ES-I3 (cell line): ENCODE results near the gene MEI1.
"Not testable (repeated sequence)": the region's sequence is repeated elsewhere in the genome, so short reads cannot be mapped to it uniquely, and the experiment has no call there.

Experiments
- H3K36me3 ChIP-seq: 2 replicates; pipeline ENCODE4 v1.6.1; 2013; ENCODE audit warnings: mild to moderate bottlenecking, low read length, control low read depth, moderate library complexity; ENCODE audit not compliant: insufficient read depth
- H3K4me1 ChIP-seq: 2 replicates; pipeline ENCODE4 v1.6.1; 2013; ENCODE audit warnings: mild to moderate bottlenecking, control low read depth, low read length; ENCODE audit not compliant: insufficient read depth
- H3K9ac ChIP-seq: 2 replicates; pipeline ENCODE4 v1.6.1; 2013; ENCODE audit warnings: low read depth, mild to moderate bottlenecking, low read length, moderate library complexity
- H3K9me3 ChIP-seq: 2 replicates; pipeline ENCODE4 v1.6.1; 2013; ENCODE audit warnings: mild to moderate bottlenecking, low read length, moderate library complexity; ENCODE audit not compliant: control insufficient read depth, insufficient read depth

MEI1 gene

DNA sequence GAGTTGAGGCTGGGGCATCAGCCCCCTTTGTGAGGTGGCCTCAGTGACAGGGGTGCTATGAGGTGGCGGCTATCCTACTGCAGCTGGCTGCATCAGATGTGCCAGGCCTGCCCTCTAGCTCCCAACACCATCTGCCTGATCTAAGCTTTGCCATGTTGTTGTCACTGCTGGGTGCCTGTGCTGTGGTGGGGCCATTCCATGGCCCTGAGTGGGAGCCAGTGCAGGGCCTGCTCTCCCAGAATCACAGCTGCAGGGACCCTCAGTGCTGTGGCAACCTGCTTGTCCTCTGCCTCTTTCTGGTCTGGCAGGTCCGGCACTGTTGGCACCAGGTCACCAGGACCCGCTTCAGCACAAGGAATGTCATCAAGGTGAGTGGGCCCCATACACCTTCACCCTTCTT lies 8.8 kb upstream of the MEI1 start:
- H3K36me3 ChIP-seq, result no peaks in the 10 kb centered on the region
- H3K9me3 ChIP-seq, result no peaks in the 10 kb centered on the region
- H3K9ac ChIP-seq, result no peak overlapping the region
- H3K4me1 ChIP-seq, result no peaks in the 10 kb centered on the region

DNA sequence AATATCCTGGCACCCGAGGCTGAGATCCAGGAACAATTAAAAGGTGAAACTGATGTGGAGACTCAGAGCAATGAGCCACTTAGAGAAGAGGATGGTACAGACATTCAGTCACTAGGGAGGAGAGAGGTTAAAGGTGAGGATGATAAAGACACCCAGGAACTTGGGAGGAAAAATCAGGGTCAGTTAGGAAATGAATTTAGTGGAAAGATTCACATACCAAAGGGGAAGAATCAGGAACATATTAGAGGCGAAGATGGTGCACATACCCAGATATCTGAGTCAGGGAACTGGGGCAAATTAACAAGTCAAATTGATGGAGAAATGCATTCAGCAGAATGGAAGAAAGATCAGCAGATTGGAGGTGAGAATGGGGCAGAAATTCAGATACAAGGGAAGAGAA lies 4.1 kb upstream of the MEI1 start:
- Histone ChIP-seq H3K36me3 (no peaks in the 10 kb centered on the region), H3K9ac (no peak overlapping the region), H3K9me3 (no peaks in the 10 kb centered on the region), H3K4me1 (no peaks in the 10 kb centered on the region)

DNA sequence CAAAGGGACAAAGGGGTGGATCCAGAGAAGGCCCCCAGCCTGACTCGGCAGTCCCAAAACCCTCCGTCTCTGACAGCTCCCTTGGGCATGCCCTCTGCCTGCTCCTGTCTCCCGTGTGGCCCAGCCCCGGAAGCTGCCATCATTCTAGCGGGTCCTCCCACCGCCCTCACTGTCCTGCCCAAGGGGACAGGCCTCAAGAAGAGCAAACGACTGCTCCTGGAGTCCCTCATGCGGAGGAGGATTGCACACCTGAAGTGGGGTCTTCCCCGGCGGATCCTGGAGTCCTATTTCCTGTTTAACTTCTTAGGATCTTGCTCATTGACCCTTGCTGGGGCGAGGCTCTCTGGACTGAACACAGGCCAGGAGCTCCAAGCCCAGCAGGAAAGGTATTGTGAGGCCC lies 2.6 kb upstream of the MEI1 start:
- no peaks in the 10 kb centered on the region for H3K9me3 ChIP-seq
- H3K4me1 ChIP-seq, result no peaks in the 10 kb centered on the region
- no peaks in the 10 kb centered on the region for H3K36me3 ChIP-seq
- H3K9ac ChIP-seq, result no peak overlapping the region

- no peaks in the 10 kb centered on the region for H3K4me1 ChIP-seq
- H3K9me3 ChIP-seq, result no peaks in the 10 kb centered on the region
- H3K36me3 ChIP-seq, result no peaks in the 10 kb centered on the region
- H3K9ac ChIP-seq, result no peak overlapping the region
These were observed 2.1 kb upstream of the MEI1 start for GRCh38 chr22:41697126-41697775.

- no peak overlapping the region for H3K9ac ChIP-seq
- no peaks in the 10 kb centered on the region for H3K36me3 ChIP-seq
- no peaks in the 10 kb centered on the region for H3K4me1 ChIP-seq
- H3K9me3 ChIP-seq, result no peaks in the 10 kb centered on the region
These were observed 733 bp downstream of the MEI1 start for GRCh38 chr22:41700108-41700364.

- H3K4me1 ChIP-seq, result no peaks in the 10 kb centered on the region
- no peak overlapping the region for H3K9ac ChIP-seq
- H3K36me3 ChIP-seq, result no peaks in the 10 kb centered on the region
- no peaks in the 10 kb centered on the region for H3K9me3 ChIP-seq
These were observed 3.5 kb downstream of the MEI1 start for GRCh38 chr22:41702763-41703162.

DNA sequence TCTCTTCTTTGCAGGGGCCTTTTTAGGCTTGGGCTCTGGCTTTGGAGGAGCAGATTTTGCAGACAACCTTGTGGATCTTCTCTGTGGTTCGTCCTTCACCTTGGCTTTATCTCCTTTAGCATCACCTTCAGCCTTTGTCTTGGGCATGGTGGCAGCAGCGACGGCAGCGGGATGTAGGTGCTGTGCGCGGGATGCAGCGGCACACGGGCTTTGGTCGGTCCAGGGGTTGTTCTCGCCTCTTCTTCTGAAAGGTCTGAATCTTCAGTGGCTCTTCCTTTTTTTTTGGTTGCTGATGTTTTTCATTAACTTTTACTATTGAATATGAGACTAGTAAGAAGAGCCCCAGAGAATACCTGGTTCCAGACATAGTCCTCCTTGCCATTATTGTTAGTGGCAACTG lies 10.0 kb downstream of the MEI1 start:
- Histone ChIP-seq H3K4me1 (no peaks in the 10 kb centered on the region), H3K9me3 (no peaks in the 10 kb centered on the region), H3K36me3 (no peaks in the 10 kb centered on the region)

DNA sequence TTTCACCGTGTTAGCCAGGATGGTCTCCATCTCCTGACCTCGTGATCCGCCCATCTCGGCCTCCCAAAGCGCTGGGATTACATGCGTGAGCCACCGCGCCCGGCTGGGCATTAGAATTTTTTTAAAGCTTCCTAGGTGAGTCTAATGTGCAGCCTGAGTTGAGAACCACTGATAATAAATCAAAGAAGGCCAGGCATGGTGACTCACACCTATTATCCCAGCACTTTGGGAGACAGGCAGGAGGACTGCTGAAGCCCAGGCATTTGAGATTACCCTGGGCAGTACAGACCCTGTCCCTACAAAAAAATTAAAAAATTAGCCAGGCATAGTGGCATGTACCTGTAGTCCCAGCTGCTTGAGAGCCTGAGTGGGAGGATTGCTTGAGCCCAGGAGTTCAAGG lies 13.7 kb downstream of the MEI1 start:
- Histone ChIP-seq H3K36me3 (no peaks in the 10 kb centered on the region), H3K9ac (no peak overlapping the region), H3K9me3 (no peaks in the 10 kb centered on the region), H3K4me1 (no peaks in the 10 kb centered on the region)

More for the DNA sequence above, 10.0 kb downstream of the MEI1 start:
- no peak overlapping the region for H3K9ac ChIP-seq

DNA sequence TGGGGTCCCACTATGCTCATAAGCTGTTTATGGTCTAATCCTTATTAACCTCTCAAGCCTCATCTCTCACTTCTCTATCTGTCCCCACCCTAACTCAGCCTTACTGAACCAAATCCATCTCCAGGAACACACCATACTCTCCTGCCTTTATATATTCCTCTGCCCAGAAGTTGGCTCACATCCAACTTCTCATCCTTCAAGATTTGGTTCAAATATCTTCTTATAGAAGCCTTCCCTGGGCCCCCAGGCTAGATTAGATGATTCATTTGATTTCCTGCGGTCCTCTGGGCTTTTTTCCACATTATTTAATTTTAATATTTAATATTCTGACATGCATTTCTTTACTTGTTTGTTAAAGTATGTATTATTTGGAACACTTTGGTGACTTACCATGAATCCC lies 23.2 kb downstream of the MEI1 start:
- Histone ChIP-seq H3K9ac (no peak overlapping the region), H3K9me3 (no peaks in the 10 kb centered on the region), H3K4me1 (peaks cover 4% of the 10 kb centered on the region; the same call in 1 of the 2 replicates), H3K36me3 (no peaks in the 10 kb centered on the region)

GRCh38 chr22:41725510-41726110 lies 26.3 kb downstream of the MEI1 start:
- H3K36me3 ChIP-seq, result no peaks in the 10 kb centered on the region
- no peak overlapping the region for H3K9ac ChIP-seq
- no peaks in the 10 kb centered on the region for H3K9me3 ChIP-seq
- peaks cover 4% of the 10 kb centered on the region; the same call in 1 of the 2 replicates for H3K4me1 ChIP-seq

- no peak overlapping the region for H3K9ac ChIP-seq
- no peaks in the 10 kb centered on the region for H3K9me3 ChIP-seq
- no peaks in the 10 kb centered on the region for H3K4me1 ChIP-seq
- H3K36me3 ChIP-seq, result no peaks in the 10 kb centered on the region
These were observed 32.3 kb downstream of the MEI1 start for GRCh38 chr22:41731609-41732008.

- H3K9me3 ChIP-seq, result no peaks in the 10 kb centered on the region
- H3K4me1 ChIP-seq, result no peaks in the 10 kb centered on the region
These were observed 32.9 kb downstream of the MEI1 start for GRCh38 chr22:41732096-41732772.

DNA sequence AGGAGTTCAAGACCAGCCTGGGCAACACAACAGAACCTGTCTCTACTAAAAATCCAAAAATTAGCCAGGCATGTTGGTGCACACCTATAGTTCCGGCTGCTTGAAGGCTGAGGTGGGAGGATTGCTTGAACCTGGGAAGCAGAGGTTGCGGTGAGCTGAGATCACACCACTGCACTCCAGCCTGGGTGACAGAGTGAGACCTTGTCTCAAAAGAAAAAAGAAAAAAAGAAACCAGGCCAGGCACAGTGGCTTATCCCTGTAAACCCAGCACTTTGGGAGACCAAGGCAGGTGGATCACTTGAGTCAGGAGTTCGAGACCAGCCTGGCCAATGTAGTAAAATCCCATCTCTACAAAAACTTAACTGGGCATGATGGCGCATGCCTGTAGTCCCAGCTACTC lies 33.9 kb downstream of the MEI1 start:
- H3K9me3 ChIP-seq, H3K36me3 ChIP-seq, H3K4me1 ChIP-seq, H3K9ac ChIP-seq: not testable (repeated sequence)

More at GRCh38 chr22:41732096-41732772, 32.9 kb downstream of the MEI1 start:
- Histone ChIP-seq H3K36me3 (no peaks in the 10 kb centered on the region), H3K9ac (no peak overlapping the region)

DNA sequence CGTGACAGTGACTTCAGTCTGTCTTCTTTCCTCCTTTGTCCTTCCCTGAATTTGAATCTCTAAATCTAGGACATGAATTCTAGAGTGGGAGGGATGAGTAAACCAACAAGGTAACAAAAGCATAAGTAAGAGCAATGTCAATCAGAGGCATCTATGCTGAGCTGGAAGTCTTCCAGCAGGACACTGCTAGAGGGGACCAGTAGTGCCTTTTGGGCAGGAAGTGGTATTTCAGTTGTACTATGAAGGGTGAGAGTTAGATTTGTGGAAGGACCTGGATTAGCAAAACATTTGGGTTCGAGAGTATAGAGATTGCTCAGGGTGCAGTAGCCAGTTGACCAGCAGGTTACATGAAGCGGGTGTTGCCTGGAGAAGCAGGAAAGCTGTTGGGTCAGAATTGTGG lies 40.3 kb downstream of the MEI1 start:
- Histone ChIP-seq H3K9me3 (no peaks in the 10 kb centered on the region), H3K4me1 (peaks cover 4% of the 10 kb centered on the region; the same call in 1 of the 2 replicates), H3K9ac (no peak overlapping the region), H3K36me3 (no peaks in the 10 kb centered on the region)

- Histone ChIP-seq H3K9ac (no peak overlapping the region), H3K36me3 (no peaks in the 10 kb centered on the region), H3K9me3 (no peaks in the 10 kb centered on the region), H3K4me1 (peaks cover 4% of the 10 kb centered on the region; the same call in 1 of the 2 replicates)
These were observed 43.6 kb downstream of the MEI1 start for GRCh38 chr22:41742918-41743317.
